Right lobe of liver (tissue), 4 donors: Measurements from ENCODE around the gene IFIT3.

ENCODE experiments used
- CTCF ChIP-seq, 4 donors: fragments of 200-600 bp in 3 of 4; fragments of 450-650 bp in 1 of 4; IDR thresholded peaks; one replicate each; pipeline versions ENCODE4 v1.5.1 to v1.8.0; 2016 to 2022; ENCODE audit warnings: antibody characterized with exemption in 4 of 4, mild to moderate bottlenecking in 2 of 4
- POLR2A ChIP-seq: fragments of 450-650 bp; IDR thresholded peaks from one replicate; pipeline ENCODE4 v1.6.1; 2017; ENCODE audit warnings: antibody characterized with exemption, mild to moderate bottlenecking
- donor health status: DM: no; HTN: no; CAD: no.
- donor health status: DM: no; HTN: no; CAD: no.
- donor health status: DM: no; HTN: yes; CAD: no.

- no peak for TF ChIP-seq CTCF (IDR thresholded peaks at IDR 0.05)
- no peak for TF ChIP-seq POLR2A
Observed at GRCh38 chr10:89357096-89357495, 29.3 kb downstream of the IFIT3 start.
